M059J (cell line): ENCODE data around the gene PEAR1. TPM values are rescaled to one million over a fixed set of nuclear protein-coding genes. Genes with fewer than 3 reads are reported as not detected.
A peak's percentile ranks its signal among the peaks of the same experiment; 100 is the strongest.

Experiments
- DNase-seq: peaks from one replicate; pipeline ENCODE4 v3.0.0-alpha.2; 2012; ENCODE audit warnings: low read depth
- total RNA-seq: library from RNA; depleted of rRNA; stranded (reverse); fragments of >200 nt; shearing (Covaris generic); gene quantifications from 2 replicates; pipeline ENCODE4 v1.2.3, GENCODE V29; 2014

The PEAR1 gene
- total RNA-seq, 1 experiment from 2014 or later: 0.32 TPM

GRCh38 chr1:156922986-156923669 lies 29.6 kb downstream of the PEAR1 start:
- no peak for DNase-seq

GRCh38 chr1:156923670-156924477 lies 30.4 kb downstream of the PEAR1 start:
- DNase-seq: no peak

- no peak for DNase-seq
Observed at GRCh38 chr1:156924478-156925153, 31.1 kb downstream of the PEAR1 start.

- no peak for DNase-seq
Observed at GRCh38 chr1:156925154-156926010, 31.9 kb downstream of the PEAR1 start.

- peak; percentile 100 for DNase-seq
Observed at GRCh38 chr1:156926175-156926574, 32.7 kb downstream of the PEAR1 start.

- peak; percentile 61 for DNase-seq
Observed at GRCh38 chr1:156926695-156927094, 33.2 kb downstream of the PEAR1 start.

GRCh38 chr1:156927215-156928042 lies 33.9 kb downstream of the PEAR1 start:
- peak; percentile 79 for DNase-seq

GRCh38 chr1:156928043-156928602 lies 34.6 kb downstream of the PEAR1 start:
- DNase-seq: no peak

GRCh38 chr1:156929596-156930238 lies 36.2 kb downstream of the PEAR1 start:
- no peak for DNase-seq

- no peak for DNase-seq
Observed at GRCh38 chr1:156930483-156930882, 37.0 kb downstream of the PEAR1 start.

GRCh38 chr1:156931211-156931952 lies 37.9 kb downstream of the PEAR1 start:
- no peak for DNase-seq

GRCh38 chr1:156931974-156932710 lies 38.6 kb downstream of the PEAR1 start:
- no peak for DNase-seq

GRCh38 chr1:156933136-156933535 lies 39.6 kb downstream of the PEAR1 start:
- DNase-seq: no peak

GRCh38 chr1:156935505-156936128 lies 42.1 kb downstream of the PEAR1 start:
- no peak for DNase-seq

- DNase-seq: no peak
Observed at GRCh38 chr1:156936191-156936590, 42.7 kb downstream of the PEAR1 start.

GRCh38 chr1:156936721-156937220 lies 43.3 kb downstream of the PEAR1 start:
- no peak for DNase-seq

GRCh38 chr1:156937883-156938282 lies 44.4 kb downstream of the PEAR1 start:
- DNase-seq: no peak

- no peak for DNase-seq
Observed at GRCh38 chr1:156938813-156939212, 45.3 kb downstream of the PEAR1 start.
